Vagina (tissue), 2 donors: ENCODE results near the gene PIP5K1B. TPM values are rescaled to one million over a fixed set of nuclear protein-coding genes. Genes with fewer than 3 reads are reported as not detected.

Experiments
- DNase-seq, 2 donors: peaks; one replicate each; pipeline ENCODE4 v3.0.0-alpha.2; 2017; ENCODE audit errors: extremely low spot score in 2 of 2
- H3K27ac ChIP-seq: fragments of 200-600 bp; sonication (generic); one replicate; pipeline ENCODE4 v1.5.1; 2019
- H3K27me3 ChIP-seq: fragments of 200-600 bp; sonication (generic); one replicate; pipeline ENCODE4 v1.5.1; 2019
- H3K36me3 ChIP-seq, 2 donors: fragments of 200-600 bp; sonication (generic); one replicate each; pipeline ENCODE4 v1.5.1; 2017 to 2019
- H3K4me1 ChIP-seq: fragments of 200-600 bp; sonication (generic); one replicate; pipeline ENCODE4 v1.5.1; 2019
- H3K4me3 ChIP-seq, 2 donors: fragments of 200-600 bp; sonication (generic); 1 replicate in 1 of 2; 2 replicates in 1 of 2; pipeline ENCODE4 v1.5.1; 2016 to 2019
- H3K9me3 ChIP-seq: fragments of 200-600 bp; sonication (generic); one replicate; pipeline ENCODE4 v1.5.1; 2019
- POLR2A ChIP-seq, 2 donors: fragments of 450-650 bp; IDR thresholded peaks; one replicate each; pipeline ENCODE4 v1.6.1; 2017; ENCODE audit warnings: antibody characterized with exemption in 2 of 2, mild to moderate bottlenecking in 2 of 2, moderate library complexity in 2 of 2
- POLR2AphosphoS5 ChIP-seq, 2 donors: sonication (generic); formaldehyde crosslinking; IDR thresholded peaks; one replicate each; pipeline ENCODE4 v1.9.0; 2017; ENCODE audit warnings: antibody characterized with exemption in 2 of 2, mild to moderate bottlenecking in 2 of 2, low read depth in 1 of 2; ENCODE audit not compliant: insufficient read depth in 1 of 2
- intact Hi-C: fragments of 100-400 bp; cut with DNase I; formaldehyde crosslinking; loops from one replicate; pipeline ENCODE4 v1.15.1; 2023
- total RNA-seq: library from RNA; depleted of rRNA; stranded (reverse); fragments of >200 nt; gene quantifications from one replicate; pipeline ENCODE4 v1.2.3, GENCODE V29; 2016
- TF ChIP-seq, protein P1 (sequence below), 3 experiments: fragments of 450-650 bp in 2 of 3; fragments of 200-600 bp in 1 of 3; sonication (generic) in 1 of 3; IDR thresholded peaks; one replicate each; pipeline ENCODE4 v1.5.1; 2017 to 2019; ENCODE audit warnings: antibody characterized with exemption in 3 of 3, mild to moderate bottlenecking in 2 of 3, moderate library complexity in 2 of 3

Gene PIP5K1B
- total RNA-seq, 1 donor from 2014 or later: 2.9 TPM

DNA sequence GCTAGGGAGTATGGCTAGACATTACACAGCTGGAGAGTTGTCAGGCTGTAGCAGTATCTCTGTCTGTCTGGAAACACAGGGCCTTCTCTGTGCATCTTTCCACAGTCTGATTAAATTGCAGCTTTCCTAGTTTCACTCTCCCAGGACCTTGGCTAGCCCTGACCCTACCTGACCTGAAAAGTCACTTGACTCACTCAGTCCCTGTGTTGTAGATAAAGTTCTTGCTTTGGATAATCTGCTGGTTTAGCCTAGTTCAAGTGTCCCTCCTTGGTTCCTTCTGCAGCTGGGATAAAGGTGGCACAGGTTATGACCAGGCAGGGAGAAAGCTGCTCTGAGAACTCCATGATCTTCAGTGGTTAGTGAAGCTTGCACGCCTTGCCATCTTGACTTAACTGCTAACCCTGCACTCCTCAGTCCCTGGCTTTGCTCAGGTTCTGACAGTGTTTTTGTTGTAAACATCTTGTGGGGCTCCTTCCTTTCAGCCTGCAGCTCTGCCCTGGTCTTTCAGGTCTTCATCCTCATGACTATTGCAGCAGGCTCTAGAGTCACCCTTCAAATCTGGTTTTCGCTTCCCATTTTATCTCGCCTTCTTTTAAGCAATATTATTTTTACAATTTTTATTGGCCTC is 101.0 kb downstream of the PIP5K1B start:
- TF ChIP-seq, protein P1, sequence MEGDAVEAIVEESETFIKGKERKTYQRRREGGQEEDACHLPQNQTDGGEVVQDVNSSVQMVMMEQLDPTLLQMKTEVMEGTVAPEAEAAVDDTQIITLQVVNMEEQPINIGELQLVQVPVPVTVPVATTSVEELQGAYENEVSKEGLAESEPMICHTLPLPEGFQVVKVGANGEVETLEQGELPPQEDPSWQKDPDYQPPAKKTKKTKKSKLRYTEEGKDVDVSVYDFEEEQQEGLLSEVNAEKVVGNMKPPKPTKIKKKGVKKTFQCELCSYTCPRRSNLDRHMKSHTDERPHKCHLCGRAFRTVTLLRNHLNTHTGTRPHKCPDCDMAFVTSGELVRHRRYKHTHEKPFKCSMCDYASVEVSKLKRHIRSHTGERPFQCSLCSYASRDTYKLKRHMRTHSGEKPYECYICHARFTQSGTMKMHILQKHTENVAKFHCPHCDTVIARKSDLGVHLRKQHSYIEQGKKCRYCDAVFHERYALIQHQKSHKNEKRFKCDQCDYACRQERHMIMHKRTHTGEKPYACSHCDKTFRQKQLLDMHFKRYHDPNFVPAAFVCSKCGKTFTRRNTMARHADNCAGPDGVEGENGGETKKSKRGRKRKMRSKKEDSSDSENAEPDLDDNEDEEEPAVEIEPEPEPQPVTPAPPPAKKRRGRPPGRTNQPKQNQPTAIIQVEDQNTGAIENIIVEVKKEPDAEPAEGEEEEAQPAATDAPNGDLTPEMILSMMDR (IDR thresholded peaks at IDR 0.05): no peak
- TF ChIP-seq POLR2A (IDR thresholded peaks at IDR 0.05) (no peak), POLR2AphosphoS5 (IDR thresholded peaks at IDR 0.05; ENCODE audit: insufficient read depth in 1 of 2, low read depth in 1 of 2) (no peak)
- Histone ChIP-seq H3K27ac (no peak overlapping the region), H3K4me3 (no peak overlapping the region), H3K27me3 (no peaks in the 10 kb centered on the region), H3K4me1 (no peaks in the 10 kb centered on the region), H3K36me3 (no peaks in the 10 kb centered on the region), H3K9me3 (no peaks in the 10 kb centered on the region)
- no peak for DNase-seq
- intact Hi-C loops: no loop called here

DNA sequence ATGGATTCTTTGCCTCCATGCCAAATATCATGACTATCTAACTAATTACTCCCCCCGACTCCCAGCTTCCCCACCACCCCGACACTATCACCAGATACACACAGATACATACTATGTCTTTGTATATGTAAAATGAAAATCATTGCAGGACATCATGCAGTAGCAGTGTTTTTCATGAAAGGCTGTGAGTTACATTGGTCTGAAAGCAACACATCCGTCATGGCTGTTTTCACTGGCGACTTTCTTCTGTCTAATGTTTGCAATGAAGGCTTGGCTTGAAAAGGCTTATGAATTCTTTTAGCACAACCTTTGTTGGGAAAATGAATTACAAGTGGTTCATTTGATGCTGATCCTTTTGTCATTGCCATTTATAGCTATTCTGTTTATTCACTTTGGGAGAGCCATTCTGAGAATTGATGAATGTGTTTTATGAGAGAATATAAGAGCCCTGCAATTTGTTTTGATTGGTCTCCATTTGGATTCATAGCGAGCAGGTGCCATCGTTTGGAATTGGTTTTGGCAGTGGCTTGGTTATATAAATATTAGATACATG is 103.4 kb downstream of the PIP5K1B start:
- intact Hi-C loops: no loop called here
- H3K27ac ChIP-seq: no peak overlapping the region
- TF ChIP-seq POLR2A (IDR thresholded peaks at IDR 0.05): no peak
- TF ChIP-seq, protein P1 (IDR thresholded peaks at IDR 0.05): no peak
- no peak for TF ChIP-seq POLR2AphosphoS5 (IDR thresholded peaks at IDR 0.05; ENCODE audit: insufficient read depth in 1 of 2, low read depth in 1 of 2)

DNA sequence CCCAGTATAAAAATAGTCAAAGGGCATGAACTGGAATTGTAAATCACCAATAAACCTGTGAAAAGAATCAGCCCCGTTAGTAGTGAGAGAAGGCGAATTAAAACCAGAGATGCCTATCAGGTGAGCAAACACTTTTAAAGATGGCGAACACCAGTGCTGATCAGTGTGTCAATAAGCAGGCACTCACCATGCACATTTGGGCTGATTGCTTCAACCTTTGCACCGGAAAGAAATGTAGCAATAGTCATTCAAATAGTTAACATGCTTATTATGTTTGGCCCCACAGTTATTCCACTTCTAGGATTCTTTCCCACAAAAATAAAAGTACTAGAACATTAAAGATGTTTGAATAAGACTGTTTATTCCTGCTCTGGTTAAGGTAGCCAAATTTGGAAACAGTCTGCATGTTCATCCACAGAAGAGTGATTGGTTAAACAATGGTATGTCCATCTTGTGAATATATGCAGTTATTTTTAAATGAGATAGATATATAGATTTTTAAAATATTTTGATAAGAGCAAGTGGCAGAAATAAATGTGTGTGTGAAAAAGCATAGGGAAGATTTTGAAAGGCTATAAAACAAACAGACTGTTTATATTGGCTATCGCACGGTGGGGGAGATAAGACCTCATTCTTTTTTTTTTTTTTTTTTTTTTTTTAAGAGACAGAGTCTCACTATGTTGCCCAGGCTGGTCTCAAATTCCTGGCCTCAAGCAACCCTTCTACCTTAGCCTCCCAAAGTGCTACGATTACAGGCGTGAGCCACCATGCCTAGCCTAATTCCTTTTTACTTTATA is 112.2 kb downstream of the PIP5K1B start:
- Histone ChIP-seq H3K4me3 (no peak overlapping the region), H3K27ac (no peak overlapping the region), H3K36me3 (no peaks in the 10 kb centered on the region), H3K4me1 (no peaks in the 10 kb centered on the region), H3K9me3 (no peaks in the 10 kb centered on the region), H3K27me3 (no peaks in the 10 kb centered on the region)
- intact Hi-C loops: no loop called here
- TF ChIP-seq, protein P1 (IDR thresholded peaks at IDR 0.05): no peak
- TF ChIP-seq POLR2A (IDR thresholded peaks at IDR 0.05): no peak
- TF ChIP-seq POLR2AphosphoS5 (IDR thresholded peaks at IDR 0.05; ENCODE audit: insufficient read depth in 1 of 2, low read depth in 1 of 2): no peak
- DNase-seq: no peak

More for the DNA sequence above, 103.4 kb downstream of the PIP5K1B start:
- Histone ChIP-seq H3K27me3 (no peaks in the 10 kb centered on the region), H3K4me1 (no peaks in the 10 kb centered on the region), H3K4me3 (no peak overlapping the region), H3K36me3 (no peaks in the 10 kb centered on the region), H3K9me3 (no peaks in the 10 kb centered on the region)
- no peak for DNase-seq

DNA sequence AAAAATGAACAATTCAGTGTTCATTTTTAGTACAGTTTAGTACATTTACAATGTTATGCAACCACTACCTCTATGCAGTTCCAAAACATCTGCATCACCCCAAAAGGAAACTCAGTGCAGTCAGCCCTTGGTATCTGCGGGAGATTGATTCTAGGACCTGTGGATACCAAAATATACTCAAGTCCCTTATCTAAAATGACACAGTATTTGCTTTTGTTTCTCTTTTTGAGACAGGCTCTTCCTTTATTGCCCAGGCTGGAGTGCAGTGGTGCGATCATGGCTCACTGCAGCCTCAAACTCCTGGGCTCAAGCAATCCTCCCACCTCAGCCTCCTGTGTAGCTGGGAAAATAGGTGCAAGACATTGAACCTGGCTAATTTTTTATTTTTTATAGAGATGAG is 114.0 kb downstream of the PIP5K1B start:
- H3K4me3 ChIP-seq: no peak overlapping the region
- H3K27ac ChIP-seq: no peak overlapping the region
- H3K4me1 ChIP-seq: no peaks in the 10 kb centered on the region
- DNase-seq: no peak
- H3K27me3 ChIP-seq: no peaks in the 10 kb centered on the region
- no peaks in the 10 kb centered on the region for H3K9me3 ChIP-seq
- intact Hi-C loops: no loop called here
- H3K36me3 ChIP-seq: no peaks in the 10 kb centered on the region
- no peak for TF ChIP-seq POLR2AphosphoS5 (IDR thresholded peaks at IDR 0.05; ENCODE audit: insufficient read depth in 1 of 2, low read depth in 1 of 2)
- TF ChIP-seq, protein P1 (IDR thresholded peaks at IDR 0.05): no peak
- no peak for TF ChIP-seq POLR2A (IDR thresholded peaks at IDR 0.05)
